GM23338 (cell line): Measurements from ENCODE around the gene CWC27.

Experiments used
- CREB1 ChIP-seq: fragments of 250-450 bp; sonication (Bioruptor Pico); IDR thresholded peaks from 2 replicates; pipeline ENCODE4 v1.5.0; 2020; ENCODE audit warnings: low read depth, mild to moderate bottlenecking, moderate library complexity
- CTCF ChIP-seq, 2 experiments: fragments of 200-600 bp in 1 of 2; sonication (generic) in 1 of 2; conservative IDR thresholded peaks; 2 replicates each; pipeline versions ENCODE4 v1.5.1 to v1.6.1; 2016 to 2017; ENCODE audit warnings: antibody characterized with exemption in 2 of 2, low read depth in 2 of 2, mild to moderate bottlenecking in 2 of 2, moderate library complexity in 1 of 2
- ETS1 ChIP-seq: IDR thresholded peaks from 2 replicates; pipeline ENCODE4 v1.6.1; 2016; ENCODE audit warnings: antibody characterized with exemption
- EZH2 ChIP-seq: fragments of 200-600 bp; sonication (generic); IDR thresholded peaks from one replicate; pipeline ENCODE4 v1.8.0; 2017; ENCODE audit warnings: antibody characterized with exemption, mild to moderate bottlenecking, low read depth; ENCODE audit not compliant: unreplicated experiment
- EZH2phosphoT487 ChIP-seq: fragments of 200-600 bp; sonication (generic); IDR thresholded peaks from one replicate; pipeline ENCODE4 v1.8.1; 2018; ENCODE audit warnings: antibody characterized with exemption; ENCODE audit not compliant: unreplicated experiment
- POLR2AphosphoS5 ChIP-seq: IDR thresholded peaks from 2 replicates; pipeline ENCODE4 v1.6.1; 2016; ENCODE audit warnings: antibody characterized with exemption, low read depth
- ZNF331 ChIP-seq: fragments of 250-450 bp; sonication (Bioruptor Pico); IDR thresholded peaks from 2 replicates; pipeline ENCODE4 v1.5.0; 2020; ENCODE audit warnings: low read depth, mild to moderate bottlenecking, moderate library complexity
- TF ChIP-seq, protein P1 (sequence below): IDR thresholded peaks from one replicate; pipeline ENCODE4 v1.6.1; 2018; ENCODE audit warnings: antibody characterized with exemption; ENCODE audit not compliant: unreplicated experiment

GRCh38 chr5:64872044-64872443 lies 103.3 kb downstream of the CWC27 start:
- TF ChIP-seq CTCF (conservative IDR thresholded peaks at IDR 0.05; ENCODE audit: low read depth in 2 of 2) (no peak), POLR2AphosphoS5 (no peak), EZH2 (no peak), CREB1 (CRISPR knock-in tag) (no peak), EZH2phosphoT487 (no peak), ZNF331 (CRISPR knock-in tag) (no peak), ETS1 (no peak)
- TF ChIP-seq, protein P1, sequence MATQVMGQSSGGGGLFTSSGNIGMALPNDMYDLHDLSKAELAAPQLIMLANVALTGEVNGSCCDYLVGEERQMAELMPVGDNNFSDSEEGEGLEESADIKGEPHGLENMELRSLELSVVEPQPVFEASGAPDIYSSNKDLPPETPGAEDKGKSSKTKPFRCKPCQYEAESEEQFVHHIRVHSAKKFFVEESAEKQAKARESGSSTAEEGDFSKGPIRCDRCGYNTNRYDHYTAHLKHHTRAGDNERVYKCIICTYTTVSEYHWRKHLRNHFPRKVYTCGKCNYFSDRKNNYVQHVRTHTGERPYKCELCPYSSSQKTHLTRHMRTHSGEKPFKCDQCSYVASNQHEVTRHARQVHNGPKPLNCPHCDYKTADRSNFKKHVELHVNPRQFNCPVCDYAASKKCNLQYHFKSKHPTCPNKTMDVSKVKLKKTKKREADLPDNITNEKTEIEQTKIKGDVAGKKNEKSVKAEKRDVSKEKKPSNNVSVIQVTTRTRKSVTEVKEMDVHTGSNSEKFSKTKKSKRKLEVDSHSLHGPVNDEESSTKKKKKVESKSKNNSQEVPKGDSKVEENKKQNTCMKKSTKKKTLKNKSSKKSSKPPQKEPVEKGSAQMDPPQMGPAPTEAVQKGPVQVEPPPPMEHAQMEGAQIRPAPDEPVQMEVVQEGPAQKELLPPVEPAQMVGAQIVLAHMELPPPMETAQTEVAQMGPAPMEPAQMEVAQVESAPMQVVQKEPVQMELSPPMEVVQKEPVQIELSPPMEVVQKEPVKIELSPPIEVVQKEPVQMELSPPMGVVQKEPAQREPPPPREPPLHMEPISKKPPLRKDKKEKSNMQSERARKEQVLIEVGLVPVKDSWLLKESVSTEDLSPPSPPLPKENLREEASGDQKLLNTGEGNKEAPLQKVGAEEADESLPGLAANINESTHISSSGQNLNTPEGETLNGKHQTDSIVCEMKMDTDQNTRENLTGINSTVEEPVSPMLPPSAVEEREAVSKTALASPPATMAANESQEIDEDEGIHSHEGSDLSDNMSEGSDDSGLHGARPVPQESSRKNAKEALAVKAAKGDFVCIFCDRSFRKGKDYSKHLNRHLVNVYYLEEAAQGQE = no peak
